ENCODE measurements around the gene MFF. TPM values are rescaled to one million over a fixed set of nuclear protein-coding genes. Genes with fewer than 3 reads are reported as not detected.
A peak's percentile ranks its signal among the peaks of the same experiment; 100 is the strongest.

Gene MFF
- total and polyA plus RNA-seq, 2 of the 8 experiments (the other 6 are each of a cell fraction or from before 2014, with no cell fraction given), result 36.2 to 86.8 TPM

DNA sequence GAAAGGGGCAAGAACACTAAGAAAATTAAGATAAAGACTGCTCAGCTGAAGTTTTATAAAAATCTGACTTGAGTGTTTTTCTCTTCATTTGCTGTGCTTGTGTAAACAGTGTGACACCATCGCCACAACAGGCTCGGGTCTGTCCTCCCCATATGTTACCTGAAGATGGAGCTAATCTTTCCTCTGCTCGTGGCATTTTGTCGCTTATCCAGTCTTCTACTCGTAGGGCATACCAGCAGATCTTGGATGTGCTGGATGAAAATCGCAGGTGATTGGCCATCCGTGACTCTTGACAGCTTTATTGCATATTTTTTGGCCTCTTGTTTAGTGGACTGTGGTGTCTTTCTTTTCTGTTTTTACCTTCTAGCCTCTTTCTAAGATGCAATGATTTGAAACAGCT, 22.1 kb downstream of the MFF start:
- Histone ChIP-seq H4K5ac (ENCODE audit: insufficient read length, low read depth, low read length) (no peak overlapping the region), H3K9me3 (ENCODE audit: insufficient read depth in 2 of 2, low read depth in 1 of 2, low read length in 1 of 2) (no peaks in the 10 kb centered on the region), H3K4ac (replicated peaks; ENCODE audit: insufficient read length, low read depth, low read length) (no peak overlapping the region), H4K8ac (ENCODE audit: extremely low read depth, insufficient read depth, low read length) (no peak overlapping the region), H2BK20ac (ENCODE audit: low read length) (no peak overlapping the region), H3K27me3 (replicated peaks in 1 of 4; ENCODE audit: control insufficient read depth in 3 of 4, extremely low read depth in 1 of 4, insufficient read depth in 3 of 4, low read length in 3 of 4) (no peaks in the 10 kb centered on the region), H3K79me2 (ENCODE audit: control insufficient read depth in 1 of 2, insufficient read depth in 2 of 2, low read length in 2 of 2) (no peaks in the 10 kb centered on the region), H4K91ac (replicated peaks; ENCODE audit: insufficient read length, low read length) (no peak overlapping the region), H3K36me3 (ENCODE audit: control insufficient read depth in 2 of 4, insufficient read depth in 4 of 4, low read length in 3 of 4) (peaks cover 0 to 29% (median 2%) of the 10 kb centered on the region in 4 experiments; a peak in 3 of 8 replicates), H2BK12ac (ENCODE audit: low read depth, low read length) (no peak overlapping the region), H3K4me3 (ENCODE audit: extremely low read depth in 1 of 4, insufficient read depth in 2 of 4, low read depth in 3 of 4, low read length in 4 of 4) (no peak overlapping the region), H3K56ac (replicated peaks; ENCODE audit: insufficient read length, low read depth, low read length) (no peak overlapping the region), H2BK5ac (ENCODE audit: low read depth, low read length) (no peak overlapping the region), H2AFZ (ENCODE audit: low read length) (no peak overlapping the region), H3K27ac (ENCODE audit: low read depth, low read length) (no peak overlapping the region), H3K23me2 (ENCODE audit: low read depth, low read length) (no peaks in the 10 kb centered on the region), H2AK5ac (ENCODE audit: low read depth, low read length) (no peak overlapping the region), H3K4me1 (replicated peaks in 1 of 4; ENCODE audit: control insufficient read depth in 3 of 4, insufficient read depth in 4 of 4, low read length in 3 of 4) (no peaks in the 10 kb centered on the region; a peak in 1 of 7 replicates), H4K20me1 (replicated peaks in 1 of 2; ENCODE audit: control insufficient read depth in 1 of 2, insufficient read depth in 2 of 2, low read length in 2 of 2) (no peaks in the 10 kb centered on the region), H2BK120ac (replicated peaks; ENCODE audit: low read depth, low read length) (no peak overlapping the region), H3K18ac (ENCODE audit: extremely low read depth, low read length) (no peak overlapping the region), H3K9ac (replicated peaks in 1 of 4; ENCODE audit: extremely low read depth in 1 of 4, low read depth in 3 of 4, low read length in 3 of 4) (no peak overlapping the region), H3K14ac (ENCODE audit: insufficient read length) (no peak overlapping the region), H3K79me1 (ENCODE audit: low read depth, low read length) (no peaks in the 10 kb centered on the region), H2BK15ac (ENCODE audit: low read length) (no peak overlapping the region), H3K4me2 (ENCODE audit: insufficient read depth in 1 of 2, low read depth in 2 of 2, low read length in 2 of 2) (no peak overlapping the region), H3K23ac (ENCODE audit: insufficient read length) (no peak overlapping the region)
- FAIRE-seq (no peak), DNase-seq (ENCODE audit: low read depth in 1 of 2, low spot score in 2 of 2) (no peak)
- POLR2A ChIA-PET (ENCODE audit: partially characterized antibody), result interaction anchor here (1.2 to 1.9 kb wide), 3 partner anchors 9 to 21 kb away, joined by 3 to 5 read pairs (median 4); no protein-coding TSS in a partner anchor
- TF ChIP-seq RAD21 (IDR thresholded peaks at IDR 0.05 in 1 of 2, conservative IDR thresholded peaks at IDR 0.05 in 1 of 2; ENCODE audit: low read depth in 2 of 2, low read length in 2 of 2) (peak; percentile 4 to 27; a peak in 1 of 4 replicates), SIRT6 (IDR thresholded peaks at IDR 0.05; ENCODE audit: low read length) (no peak), CREB1 (IDR thresholded peaks at IDR 0.05) (no peak)
- TF ChIP-seq, protein P1, sequence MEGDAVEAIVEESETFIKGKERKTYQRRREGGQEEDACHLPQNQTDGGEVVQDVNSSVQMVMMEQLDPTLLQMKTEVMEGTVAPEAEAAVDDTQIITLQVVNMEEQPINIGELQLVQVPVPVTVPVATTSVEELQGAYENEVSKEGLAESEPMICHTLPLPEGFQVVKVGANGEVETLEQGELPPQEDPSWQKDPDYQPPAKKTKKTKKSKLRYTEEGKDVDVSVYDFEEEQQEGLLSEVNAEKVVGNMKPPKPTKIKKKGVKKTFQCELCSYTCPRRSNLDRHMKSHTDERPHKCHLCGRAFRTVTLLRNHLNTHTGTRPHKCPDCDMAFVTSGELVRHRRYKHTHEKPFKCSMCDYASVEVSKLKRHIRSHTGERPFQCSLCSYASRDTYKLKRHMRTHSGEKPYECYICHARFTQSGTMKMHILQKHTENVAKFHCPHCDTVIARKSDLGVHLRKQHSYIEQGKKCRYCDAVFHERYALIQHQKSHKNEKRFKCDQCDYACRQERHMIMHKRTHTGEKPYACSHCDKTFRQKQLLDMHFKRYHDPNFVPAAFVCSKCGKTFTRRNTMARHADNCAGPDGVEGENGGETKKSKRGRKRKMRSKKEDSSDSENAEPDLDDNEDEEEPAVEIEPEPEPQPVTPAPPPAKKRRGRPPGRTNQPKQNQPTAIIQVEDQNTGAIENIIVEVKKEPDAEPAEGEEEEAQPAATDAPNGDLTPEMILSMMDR (IDR thresholded peaks at IDR 0.05; ENCODE audit: control extremely low read depth in 1 of 3, insufficient read depth in 1 of 3, low read depth in 1 of 3, low read length in 3 of 3), result peak in 2 of 3 experiments; percentile 37 to 47; a peak in 2 of 4 replicates
- CTCF ChIA-PET (ENCODE audit: partially characterized antibody), result interaction anchor here (0.8 to 3.2 kb wide), 9 partner anchors 9 to 216 kb away, joined by 3 to 14 read pairs (median 4); no protein-coding TSS in a partner anchor
- WGBS, 2 experiments (ENCODE audit: extremely low coverage in 1 of 2, insufficient coverage in 1 of 2, insufficient read length in 1 of 2, insufficient replicate concordance in 2 of 2, low coverage in 1 of 2, low lambda C conversion rate in 2 of 2, missing lambda C conversion rate in 1 of 2), result 88% methylated on average over 7 of the region's 7 CpGs; no CpG with 5 or more reads in 1 of the 2 experiments

All from H1 (cell line).